GOT3 (cell line): ENCODE results near the gene OSBPL2.

Experiments used
- DNase-seq: peaks from one replicate; lab custom pipeline; 2025; ENCODE audit warnings: mixed read lengths; lab: John Stamatoyannopoulos, UW

Gene OSBPL2

DNA sequence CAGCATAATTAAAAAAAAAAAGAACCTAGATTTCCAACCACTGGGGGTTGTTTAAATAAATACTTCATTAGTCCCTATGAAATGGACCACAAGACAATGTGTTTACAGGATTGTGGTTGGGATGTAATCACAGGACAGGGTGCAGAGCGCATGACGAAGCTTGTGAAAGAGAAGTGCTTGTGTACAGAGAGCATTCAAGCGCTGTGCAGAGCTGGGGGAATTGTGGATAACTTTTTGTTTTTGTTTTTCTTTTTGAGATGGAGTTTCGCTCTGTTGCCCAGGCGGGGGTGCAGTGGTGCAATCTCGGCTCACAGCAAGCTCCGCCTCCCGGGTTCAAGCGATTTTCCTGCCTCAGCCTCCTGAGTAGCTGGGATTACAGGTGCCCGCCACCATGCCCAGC is 106.5 kb downstream of the OSBPL2 start:
- DNase-seq, result no peak
